VCaP (cell line): Measurements from ENCODE around the gene SMOC2.

Source experiments
- H3K27ac ChIP-seq: fragments of 450-650 bp; 2 replicates; pipeline ENCODE4 v1.5.1; 2017
- CTCF ChIP-seq: fragments of 450-650 bp; conservative IDR thresholded peaks from 2 replicates; pipeline ENCODE4 v1.5.1; 2017; ENCODE audit warnings: mild to moderate bottlenecking, moderate library complexity

SMOC2 gene

DNA sequence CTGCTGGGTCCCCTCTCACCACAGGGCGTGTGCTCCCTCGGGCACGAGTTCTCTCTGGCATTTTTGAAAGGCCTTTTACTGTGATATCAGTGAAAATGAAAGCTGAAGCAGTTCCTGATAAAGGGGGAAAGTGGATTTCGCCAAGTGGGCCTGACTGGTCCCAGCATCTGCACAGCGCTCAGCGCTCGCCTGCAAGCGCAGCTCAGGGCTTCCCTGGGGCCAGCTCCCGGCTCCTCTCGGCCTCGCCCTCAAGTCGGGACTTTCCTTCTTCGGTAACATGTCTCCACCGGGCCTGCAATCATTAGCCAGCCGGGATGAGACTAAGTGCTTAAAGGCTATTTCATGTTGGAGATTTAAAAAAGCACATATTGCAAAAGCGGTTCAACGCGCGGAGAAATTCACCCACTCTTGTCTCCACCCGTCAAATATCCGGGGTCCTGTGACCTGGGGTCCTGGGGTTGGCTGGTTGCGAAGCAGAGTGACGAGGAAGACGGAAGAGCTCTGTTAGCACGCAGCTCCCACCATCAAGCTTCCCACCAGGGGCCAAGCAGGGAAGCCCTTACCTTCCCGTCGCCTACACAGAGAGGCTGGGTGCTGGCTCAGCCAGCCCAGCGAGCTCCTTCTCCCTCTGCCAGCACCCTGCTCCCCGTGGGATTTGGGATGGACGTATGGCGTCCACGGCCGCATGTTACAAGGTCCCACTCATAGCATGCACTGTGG is 114.1 kb downstream of the SMOC2 start:
- no peak for TF ChIP-seq CTCF
- H3K27ac ChIP-seq = no peak overlapping the region

- no peak for TF ChIP-seq CTCF
- no peak overlapping the region for H3K27ac ChIP-seq
Measured at GRCh38 chr6:168555618-168556273, 114.8 kb downstream of the SMOC2 start.

DNA sequence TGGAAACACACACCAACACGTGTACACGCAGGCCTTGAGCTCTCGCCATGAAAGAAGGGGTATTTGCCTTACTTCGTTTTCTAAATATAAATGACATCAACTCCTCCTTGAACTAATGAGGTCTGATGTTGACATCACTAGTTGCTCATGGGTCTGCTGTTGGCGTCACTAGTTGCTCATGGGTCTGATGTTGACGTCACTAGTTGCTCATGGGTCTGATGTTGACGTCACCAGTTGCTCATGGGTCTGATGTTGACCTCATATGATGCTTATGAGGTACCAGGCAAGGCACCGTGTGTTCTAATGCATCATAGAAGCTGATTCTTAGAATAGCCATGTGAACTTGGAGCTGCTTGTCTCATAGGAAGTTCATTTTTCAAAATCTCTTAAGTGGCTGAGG is 116.5 kb downstream of the SMOC2 start:
- H3K27ac ChIP-seq = no peak overlapping the region
- no peak for TF ChIP-seq CTCF

- TF ChIP-seq CTCF = no peak
- H3K27ac ChIP-seq = no peak overlapping the region
Measured at GRCh38 chr6:168558686-168559085, 117.7 kb downstream of the SMOC2 start.

- H3K27ac ChIP-seq = no peak overlapping the region
- TF ChIP-seq CTCF = no peak
Measured at GRCh38 chr6:168559574-168560098, 118.7 kb downstream of the SMOC2 start.

- no peak for TF ChIP-seq CTCF
- no peak overlapping the region for H3K27ac ChIP-seq
Measured at GRCh38 chr6:168560126-168560525, 119.1 kb downstream of the SMOC2 start.

- no peak for TF ChIP-seq CTCF
Measured at GRCh38 chr6:168562576-168563151, 121.7 kb downstream of the SMOC2 start.

More at GRCh38 chr6:168562576-168563151, 121.7 kb downstream of the SMOC2 start:
- no peak overlapping the region for H3K27ac ChIP-seq
